Right hindlimb (tissue), 1 donor: Measurements from ENCODE around the gene CEP89.
"Not testable (repeated sequence)": the region's sequence is repeated elsewhere in the genome, so short reads cannot be mapped to it uniquely, and the experiment has no call there.

Experiments used
- DNase-seq: peaks from one replicate; pipeline ENCODE4 v3.0.0-alpha.2; 2018

CEP89 gene

DNA sequence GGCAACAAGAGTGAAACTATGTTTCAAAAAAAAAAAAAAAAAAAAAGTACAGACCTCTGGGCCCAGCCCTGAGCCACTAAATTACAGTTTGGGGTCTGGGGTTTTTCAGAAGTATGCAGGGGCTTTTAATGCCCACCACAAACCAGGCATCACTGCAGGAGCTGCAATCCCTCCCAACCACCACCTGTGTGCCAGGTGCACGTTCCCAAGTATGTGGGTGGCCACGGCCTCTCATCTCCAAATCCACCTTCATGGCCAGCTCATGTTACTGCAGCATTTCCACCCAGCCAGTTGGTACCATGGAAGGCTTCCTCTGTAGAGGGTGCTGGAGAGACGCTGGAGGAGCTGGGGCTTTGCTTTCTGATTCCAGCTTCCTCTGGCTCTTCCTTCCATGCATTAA lies 26.5 kb downstream of the CEP89 start:
- DNase-seq, result no peak

DNA sequence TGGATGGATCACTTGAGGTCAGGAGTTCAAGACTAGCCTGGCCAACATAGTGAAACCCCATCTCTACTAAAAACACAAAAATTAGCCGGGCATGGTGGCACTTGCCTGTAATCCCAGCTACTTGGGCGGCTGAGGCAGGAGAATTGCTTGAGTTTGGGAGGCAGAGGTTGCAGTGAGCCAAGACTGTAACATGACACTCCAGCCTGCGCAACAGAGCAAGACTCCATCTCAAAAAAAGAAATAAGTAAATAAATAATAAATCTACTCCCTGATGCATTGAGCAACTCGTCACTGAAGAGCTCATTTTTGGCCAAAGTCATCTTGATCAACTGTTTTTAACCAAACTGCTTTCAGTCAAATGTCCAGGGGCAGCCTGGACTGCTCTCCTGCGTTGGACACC lies 30.5 kb downstream of the CEP89 start:
- not testable (repeated sequence) for DNase-seq

DNA sequence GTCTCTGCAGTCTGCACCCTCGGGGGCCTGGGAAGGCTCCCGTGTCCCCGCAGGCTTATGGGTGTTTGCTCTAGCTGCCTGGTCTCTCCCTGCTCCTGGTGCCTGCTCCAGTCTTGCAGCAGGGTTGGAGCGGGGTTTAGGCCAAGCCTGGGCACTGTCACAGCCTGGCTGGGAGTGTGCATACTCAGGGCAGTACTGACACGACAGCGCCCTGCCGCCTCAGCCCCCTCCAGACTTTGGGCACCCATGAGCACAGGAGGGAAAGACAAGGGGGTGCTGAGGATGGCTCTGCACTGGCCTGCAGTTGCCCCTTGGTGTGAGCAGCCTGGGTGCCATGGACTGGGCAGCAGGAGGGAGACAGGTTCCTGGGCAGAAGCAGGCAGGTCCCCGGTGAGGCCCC lies 35.7 kb downstream of the CEP89 start:
- DNase-seq, result no peak

DNA sequence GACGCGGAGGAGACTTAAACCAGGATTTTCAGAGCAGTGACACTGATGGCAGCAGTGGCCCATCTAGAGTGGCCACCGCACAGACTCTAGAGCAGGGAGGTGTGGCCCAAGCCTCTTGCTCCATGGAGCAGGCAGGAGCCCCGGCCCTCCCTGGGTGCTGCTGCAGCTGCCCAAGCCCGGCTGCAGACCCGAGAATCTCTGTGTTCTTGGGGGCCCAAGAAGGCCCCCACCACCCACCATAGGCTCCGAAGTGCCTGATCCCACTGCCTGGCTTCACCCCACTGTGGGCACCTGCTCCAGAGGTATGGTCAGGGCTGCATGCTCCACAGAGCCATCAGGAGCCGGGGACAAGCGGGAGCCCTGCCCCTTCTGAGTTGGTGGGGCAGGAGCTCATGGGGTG lies 36.1 kb downstream of the CEP89 start:
- DNase-seq, result no peak

DNA sequence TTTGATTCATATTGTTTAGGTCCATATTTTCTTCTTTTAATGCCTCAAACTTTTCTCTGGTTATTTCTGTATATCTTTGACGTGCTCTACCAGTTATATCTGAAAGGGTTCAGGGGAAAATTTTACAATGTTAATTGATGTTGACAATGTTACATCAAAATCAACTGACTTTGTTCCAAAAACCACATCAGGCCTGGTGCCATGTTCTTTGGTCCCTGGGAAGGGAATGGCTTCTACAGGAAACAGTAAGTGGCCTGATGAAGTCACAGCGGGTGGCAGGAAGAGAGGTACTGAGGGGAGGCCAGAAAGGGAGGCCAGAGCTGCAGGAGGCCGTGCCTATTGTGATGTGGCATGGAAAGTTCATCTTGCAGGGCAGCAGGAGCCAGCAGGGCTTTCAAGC lies 38.2 kb downstream of the CEP89 start:
- DNase-seq, result no peak

DNA sequence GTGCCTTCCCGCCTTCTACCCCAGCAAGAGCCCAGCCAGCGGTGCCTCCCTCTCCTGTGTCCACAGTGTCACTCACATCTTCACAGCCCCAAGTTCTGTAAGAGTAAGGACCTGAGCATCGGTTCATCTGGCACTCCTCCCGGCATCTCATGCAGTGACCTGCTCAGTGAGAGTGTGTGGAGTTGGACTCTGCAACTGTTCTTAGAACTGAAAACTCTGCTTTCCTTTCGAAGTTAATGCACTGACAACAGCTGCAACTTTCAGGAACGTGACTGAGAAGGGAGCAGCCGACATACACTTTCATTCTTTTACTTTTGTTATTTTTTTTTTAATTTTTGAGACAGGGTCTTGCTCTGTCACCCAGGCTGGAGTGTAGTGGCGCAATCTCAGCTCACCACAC lies 41.2 kb downstream of the CEP89 start:
- no peak for DNase-seq

DNA sequence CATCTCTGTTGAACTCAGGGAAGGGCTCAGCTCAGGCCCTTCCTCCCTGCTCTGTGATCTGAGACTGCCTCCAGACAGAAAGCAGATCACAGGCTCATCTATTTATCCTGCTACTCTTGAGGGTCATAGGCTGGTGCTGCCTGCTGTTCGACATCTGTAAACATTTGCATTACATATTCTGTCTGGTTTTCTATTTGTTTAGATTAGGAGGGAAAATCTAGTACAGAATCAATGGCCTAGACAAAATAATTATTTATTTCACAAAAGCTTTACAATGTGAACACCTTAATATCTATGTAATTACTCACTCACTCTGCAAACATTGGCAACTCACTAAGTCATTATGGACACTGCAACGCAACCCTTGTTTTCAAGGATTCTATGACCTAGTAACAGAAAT lies 43.0 kb downstream of the CEP89 start:
- DNase-seq, result no peak

DNA sequence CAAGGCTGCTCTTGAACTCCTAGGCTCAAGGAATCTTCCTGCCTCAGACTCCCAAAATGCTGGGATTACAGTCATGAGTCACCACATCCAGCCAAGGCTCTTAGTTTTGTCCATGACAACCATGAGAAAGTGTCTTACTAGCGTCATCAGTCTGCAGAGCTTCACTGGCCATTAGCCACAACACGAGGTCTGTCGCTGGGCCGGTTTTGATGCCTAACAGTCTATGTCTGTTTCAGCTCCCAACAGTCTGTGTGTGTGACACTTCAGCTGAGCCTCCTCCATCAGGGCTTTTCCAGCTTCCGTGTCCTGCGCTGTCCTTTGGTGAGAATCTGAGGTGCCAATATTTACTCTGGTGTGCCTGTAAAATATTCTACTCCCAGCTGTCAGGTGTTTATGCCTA lies 47.6 kb downstream of the CEP89 start:
- no peak for DNase-seq

DNA sequence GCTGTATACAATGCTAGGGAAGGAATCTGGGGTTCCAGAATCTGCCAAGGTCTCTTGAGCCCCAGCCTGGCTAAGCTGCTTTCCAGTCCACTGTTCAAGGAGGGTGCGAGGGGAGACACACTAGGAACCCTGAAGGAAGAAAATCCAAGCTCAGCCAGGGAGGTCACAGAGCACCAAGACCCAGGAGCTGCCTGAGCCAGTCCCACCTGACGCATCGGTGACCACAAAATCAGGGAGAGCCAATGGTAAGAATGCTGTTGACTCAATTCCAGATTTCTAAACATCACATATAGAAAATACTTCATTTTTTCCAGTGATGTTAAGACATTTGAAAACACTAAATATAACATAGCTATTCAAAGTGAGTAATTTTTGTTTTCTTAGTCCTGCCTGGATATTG lies 50.1 kb downstream of the CEP89 start:
- DNase-seq, result no peak

DNA sequence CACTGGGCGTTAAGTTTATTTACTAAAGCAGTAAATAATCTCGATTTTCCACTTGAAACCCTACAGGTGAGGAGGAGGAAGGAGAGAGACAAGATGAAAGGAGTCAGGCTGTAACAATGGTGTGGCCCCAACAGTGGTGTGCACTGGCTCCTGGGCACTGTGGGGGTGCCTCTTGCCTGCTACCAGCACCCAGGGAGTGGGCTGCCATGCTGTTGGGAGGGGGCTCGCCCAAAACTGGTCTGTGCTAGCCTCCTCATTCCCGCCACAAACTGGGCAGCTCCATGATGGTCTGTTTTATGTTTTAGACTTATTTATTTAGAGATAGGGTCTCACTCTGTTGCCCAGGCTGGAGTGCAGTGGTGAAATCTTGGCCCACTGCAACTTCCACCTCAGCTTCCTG lies 52.4 kb downstream of the CEP89 start:
- DNase-seq, result no peak

DNA sequence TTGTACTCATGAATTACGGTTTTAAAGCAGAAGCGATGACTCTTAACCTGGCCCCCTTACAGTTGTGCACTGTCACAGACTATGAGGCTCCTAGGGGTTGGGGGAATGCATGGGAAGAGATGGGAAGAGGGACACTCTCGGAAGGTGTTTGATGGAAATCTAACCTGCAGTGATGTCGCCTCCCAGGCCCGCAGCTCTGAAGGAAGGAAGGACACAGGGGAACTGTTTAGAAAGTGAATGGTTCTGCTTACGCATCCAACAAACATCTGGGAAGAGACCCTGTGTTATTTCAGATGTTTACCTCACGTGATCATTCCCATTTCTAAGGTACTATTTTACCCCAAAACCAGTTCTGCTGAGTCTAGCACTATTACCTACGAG lies 54.2 kb downstream of the CEP89 start:
- DNase-seq, result no peak

DNA sequence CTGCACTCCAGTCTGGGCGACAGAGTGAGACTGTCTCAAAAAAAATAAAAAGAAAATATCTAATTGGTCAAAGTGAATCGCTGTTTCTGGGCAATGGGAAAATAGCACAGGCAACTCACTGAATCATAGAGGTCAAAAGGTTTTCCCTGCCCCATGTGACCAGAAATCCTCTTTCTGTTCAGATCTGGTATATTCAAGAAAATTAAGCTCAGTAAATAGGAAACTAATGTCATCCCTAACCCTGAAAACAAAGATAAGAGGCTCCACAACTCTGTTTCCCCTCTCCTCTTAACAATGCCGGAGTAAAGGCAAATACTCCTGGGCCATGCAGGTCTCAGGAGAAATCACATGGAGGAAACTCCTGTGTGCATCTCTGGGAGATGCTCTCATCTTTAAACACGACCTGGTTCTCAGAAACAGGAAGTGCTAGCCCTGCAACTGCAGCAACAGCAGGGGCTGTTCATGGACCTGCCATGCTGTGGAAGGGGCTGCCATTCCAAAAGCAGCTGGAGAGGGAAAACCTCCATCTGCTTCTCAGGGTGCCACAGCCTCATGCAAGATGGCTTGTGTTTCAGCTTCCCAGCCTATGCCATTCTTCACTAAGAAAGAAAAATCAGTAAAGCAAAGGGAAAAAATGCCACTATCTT lies 54.7 kb downstream of the CEP89 start:
- DNase-seq, result no peak

DNA sequence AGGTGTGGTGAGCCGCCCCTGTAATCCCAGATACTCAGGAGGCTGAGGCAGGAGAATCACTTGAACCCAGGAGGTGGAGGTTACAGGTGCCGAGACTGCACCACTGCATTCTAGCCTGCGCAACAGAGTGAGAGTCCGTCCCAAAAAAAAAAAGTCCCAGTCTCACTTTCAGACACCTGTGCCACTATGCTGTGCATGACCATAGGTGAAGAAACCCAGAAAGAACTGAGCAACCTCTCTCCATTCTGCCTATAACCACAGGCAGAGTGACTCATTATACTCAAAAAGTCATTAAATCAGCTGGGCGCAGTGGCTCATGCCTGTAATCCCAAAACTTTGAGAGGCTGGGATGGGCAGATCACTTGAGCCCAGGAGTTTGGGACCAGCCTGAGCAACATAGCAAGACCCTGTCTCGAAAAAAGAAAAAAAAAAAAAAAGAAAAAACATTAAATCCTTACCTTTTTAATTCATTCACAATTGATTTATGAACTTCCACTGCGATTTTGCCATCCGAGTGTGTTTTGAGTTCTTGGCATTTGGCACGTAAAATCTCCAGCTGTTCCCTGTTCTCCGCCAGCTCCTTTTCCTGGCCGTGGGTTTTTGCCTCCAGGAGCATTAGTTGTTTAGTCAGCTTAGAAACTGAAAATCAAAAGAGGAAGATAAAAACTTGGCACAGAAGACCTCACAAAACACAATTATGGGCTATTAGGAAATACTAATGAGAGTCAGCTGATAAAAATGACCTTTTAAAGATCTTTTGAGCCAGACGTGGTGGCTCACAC lies 56.7 kb downstream of the CEP89 start:
- no peak for DNase-seq

DNA sequence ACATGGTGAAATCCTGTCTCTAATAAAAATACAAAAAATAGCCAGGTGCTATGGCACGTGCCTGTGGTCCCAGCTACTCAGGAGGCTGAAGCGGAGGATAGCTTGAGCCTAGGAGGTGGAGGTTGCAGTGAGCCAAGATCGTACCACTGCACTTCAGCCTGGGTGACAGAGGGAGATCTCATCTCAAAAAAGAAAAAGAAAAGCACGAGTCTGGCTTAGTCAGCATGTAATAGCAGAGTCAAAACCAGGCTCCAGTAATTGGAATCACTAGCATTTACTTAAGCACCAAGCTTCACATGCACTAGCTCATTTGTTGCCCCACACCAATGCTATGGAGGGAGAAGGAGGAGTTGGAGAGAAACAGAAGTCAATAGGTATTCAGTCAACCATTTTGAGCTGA lies 60.3 kb downstream of the CEP89 start:
- DNase-seq, result no peak

DNA sequence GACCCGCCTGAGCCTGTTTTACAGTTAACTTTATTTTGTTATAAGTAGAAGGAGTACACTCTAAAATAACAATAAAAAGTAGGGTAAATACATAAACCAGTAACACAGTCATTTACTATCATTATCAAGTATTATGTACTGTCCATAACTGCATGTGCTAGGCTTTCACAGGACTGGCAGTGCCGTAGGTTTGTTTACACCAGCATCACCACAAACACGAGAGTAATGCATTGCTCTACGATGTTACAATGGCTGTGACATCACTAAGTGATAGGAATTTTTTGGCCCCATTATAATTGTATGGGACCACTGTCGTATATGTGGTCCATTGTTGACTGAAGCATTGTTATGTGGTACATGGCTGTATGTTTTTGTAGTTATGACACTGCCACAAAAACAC lies 60.9 kb downstream of the CEP89 start:
- DNase-seq, result no peak

DNA sequence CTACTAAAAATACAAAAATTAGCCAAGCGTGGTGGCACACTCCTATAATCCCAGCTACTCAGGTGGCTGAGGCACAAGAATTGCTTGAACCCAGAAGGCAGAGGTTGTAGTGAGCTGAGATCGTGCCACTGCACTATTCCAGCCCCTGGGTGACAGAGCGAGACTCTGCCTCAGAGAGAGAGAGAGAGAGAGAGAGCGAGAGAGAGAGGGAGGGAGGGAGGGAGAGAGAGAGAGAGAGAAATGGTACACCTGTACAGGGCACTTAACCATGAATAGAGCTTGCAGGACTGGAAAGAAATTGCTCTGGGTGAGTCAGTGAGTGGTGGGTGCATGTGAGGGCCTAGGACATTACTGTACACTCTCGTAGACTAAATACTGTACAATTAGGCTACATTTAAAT lies 61.7 kb downstream of the CEP89 start:
- DNase-seq, result no peak

DNA sequence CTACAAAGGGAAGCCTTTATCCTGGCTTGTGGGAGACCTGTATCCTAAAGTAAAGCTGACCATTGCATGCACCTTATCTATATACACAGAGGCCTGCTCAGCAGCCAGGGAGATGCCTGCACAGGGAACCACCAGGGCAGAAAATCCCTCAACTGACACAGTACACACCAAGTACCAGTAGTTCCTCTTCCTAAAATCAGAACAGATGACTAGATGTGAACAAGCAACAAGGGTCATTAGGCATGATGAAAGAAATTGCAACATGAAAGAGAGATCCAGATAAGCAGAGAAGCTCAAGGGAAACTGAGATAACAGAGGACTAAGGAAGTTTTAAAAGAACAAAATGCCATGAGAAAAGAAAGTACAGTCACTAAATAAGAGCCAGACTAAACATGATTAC lies 62.5 kb downstream of the CEP89 start:
- no peak for DNase-seq

DNA sequence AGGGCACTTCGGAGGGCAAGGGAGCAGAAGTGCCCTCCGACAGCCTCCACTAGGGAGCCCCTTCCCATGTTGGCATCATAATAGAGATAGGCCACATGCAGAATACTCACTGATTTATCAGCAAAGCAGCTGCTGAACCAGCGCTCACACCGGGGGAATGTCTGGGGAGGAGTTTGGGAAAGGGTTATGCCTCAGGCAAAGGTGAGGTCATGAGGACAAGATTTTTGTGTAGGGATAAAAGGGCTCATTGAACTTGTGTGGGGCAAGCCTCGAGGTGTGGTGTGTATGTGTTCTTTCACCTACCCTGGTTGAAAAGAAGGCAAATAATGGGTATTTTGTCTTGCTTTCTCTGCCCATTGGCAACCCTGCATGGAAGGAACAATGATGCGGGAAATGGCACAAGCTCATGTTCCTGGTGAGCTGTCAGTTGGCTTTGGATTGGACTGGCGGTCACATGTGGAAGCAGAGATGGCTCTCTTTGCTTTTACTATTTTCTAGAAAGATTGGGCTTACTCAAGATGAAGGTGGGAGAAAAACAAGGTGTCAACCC lies 63.0 kb downstream of the CEP89 start:
- no peak for DNase-seq

DNA sequence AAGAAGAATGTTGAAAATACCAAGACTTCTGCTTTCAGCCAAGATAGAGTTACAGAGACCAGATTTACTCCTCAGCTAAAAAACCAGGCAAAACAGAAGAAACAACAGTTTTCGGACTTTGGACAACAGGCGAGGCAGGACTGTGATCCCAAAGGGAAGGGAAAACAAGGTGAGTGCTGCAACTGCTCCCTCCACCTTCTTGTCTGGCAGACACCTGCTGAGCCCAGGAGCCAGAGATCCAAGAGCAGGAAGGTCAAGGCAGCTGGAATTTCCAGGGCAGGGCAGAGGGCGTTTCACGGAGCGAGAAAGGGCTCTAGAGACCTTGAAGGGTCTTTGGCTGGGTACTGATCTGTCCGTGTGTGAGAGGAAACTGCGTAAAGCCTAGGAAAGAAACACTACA lies 69.3 kb downstream of the CEP89 start:
- no peak for DNase-seq

DNA sequence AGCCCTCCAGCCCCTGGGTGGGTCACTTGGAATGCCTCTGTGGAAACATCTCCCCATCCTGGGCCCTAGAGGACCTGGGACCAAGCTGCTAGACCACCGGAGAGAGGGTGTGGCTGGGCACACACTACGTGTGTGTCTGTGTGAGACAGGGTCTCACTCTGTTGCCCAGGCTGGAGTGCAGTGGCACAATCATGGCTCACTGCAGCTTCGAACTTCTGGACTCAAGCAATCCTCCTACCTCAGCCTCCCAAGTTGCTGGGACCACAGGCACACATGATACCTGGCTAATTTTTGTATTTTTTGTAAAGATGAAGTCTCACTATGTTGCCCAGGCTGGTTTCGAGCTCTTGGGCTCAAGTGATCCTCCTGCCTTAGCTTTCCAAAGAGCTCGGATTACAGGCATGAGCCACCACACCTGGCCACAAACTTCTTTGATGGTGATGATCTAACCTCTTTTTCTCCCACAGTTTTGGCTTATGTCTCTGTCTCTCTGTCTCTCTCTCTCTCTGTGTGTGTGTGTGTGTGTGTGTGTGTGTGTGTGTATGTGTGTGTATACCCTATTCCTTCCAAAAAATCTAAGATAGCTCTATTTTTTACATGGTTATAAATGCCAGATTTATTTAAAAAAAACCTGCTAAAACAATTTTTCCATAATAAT lies 70.1 kb downstream of the CEP89 start:
- no peak for DNase-seq

DNA sequence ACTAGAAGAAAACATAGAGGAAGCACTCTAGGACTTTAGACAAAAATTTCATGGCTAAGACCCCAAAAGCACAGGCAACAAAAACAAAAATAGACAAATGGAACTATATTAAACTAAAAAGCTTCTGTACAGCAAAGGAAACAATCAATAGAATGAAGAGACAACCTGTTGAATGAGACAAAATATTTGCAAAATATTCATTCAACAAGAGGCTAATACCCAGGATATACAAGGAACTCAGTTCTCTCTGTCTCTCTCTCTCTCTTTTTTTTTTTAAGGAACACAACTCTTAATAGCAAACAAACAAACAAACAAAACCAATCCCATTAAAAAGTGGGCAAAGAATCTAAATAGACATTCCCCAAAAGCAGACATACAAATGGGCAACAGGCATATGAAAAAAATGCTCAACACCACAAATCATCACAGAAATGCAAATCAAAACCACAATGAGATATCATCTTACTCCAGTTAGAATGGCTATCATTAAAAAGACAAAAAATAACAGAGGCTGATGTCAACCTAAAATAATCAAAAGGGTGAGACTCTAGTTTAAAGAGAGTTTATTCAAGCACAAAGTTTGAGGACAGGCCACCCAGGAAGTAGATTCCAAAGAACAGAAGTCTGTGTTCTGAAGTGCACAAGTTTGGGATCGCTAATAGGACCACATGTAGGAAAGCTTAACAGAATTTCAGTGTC lies 75.1 kb downstream of the CEP89 start:
- DNase-seq, result no peak

DNA sequence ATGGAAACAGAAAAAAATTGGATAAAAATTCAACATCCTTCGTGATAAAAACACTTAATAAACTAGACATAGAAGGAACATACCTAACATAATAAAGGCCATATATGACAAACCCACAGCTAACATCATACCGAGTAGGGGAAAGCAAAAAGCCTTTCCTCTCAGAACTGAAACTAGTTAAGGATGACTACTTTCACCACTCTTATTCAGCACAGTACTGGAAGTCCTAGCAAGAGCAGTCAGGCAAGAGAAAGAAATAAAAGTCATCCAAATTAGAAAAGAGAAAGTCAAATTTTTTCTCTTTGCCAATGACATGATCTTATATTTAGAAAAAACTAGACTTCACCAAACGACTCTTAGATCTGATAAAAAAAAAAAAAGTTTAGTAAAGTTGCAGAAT lies 76.4 kb downstream of the CEP89 start:
- no peak for DNase-seq

DNA sequence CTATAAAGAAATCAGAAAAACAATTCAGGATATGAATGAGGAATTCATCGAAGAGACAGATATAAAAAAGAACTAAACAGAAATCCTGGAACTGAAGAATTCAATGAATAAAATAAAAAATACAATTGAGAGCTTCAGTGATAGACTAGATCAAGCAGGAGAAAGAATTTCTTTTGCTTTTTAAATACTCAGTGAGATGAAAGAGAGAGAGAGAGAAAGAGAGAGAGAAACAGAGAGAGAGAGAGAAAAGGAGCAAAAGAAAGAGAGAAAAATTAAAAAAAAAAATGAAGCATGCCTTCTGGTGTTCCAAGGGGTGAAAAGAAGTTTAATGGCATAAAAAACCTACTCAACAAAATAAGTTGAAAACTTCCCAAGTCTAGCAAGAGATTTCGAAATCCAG lies 80.1 kb downstream of the CEP89 start:
- no peak for DNase-seq

DNA sequence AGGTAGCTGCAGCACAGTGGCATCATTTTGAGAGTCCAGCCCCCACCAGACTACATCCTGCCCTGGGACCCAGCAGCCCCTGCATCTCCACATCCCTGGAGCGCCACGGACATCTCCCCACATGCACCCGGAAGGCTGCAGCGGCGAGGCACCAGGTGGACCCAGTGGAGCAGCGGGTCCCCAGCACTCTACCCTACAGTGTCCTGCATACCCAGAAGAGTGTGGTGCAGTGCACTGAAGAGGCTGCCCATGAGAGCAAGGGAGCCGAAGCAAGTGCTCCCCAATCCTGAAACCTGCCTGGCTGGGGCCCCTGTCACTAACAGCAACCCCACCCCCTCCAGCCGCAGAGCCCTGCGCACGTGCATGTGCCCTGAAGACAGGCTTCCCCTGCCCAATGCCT lies 80.9 kb downstream of the CEP89 start:
- DNase-seq, result no peak
